GM12892 (cell line): ENCODE data around the gene ST3GAL5.

Source experiments
- POLR2A ChIP-seq: IDR thresholded peaks from 2 replicates; pipeline ENCODE4 v1.6.1; 2011; ENCODE audit warnings: low read depth, low read length, control low read depth
- TAF1 ChIP-seq: IDR thresholded peaks from 2 replicates; pipeline ENCODE4 v1.6.1; 2011; ENCODE audit warnings: low read depth, mild to moderate bottlenecking, control low read depth, low read length, borderline replicate concordance

DNA sequence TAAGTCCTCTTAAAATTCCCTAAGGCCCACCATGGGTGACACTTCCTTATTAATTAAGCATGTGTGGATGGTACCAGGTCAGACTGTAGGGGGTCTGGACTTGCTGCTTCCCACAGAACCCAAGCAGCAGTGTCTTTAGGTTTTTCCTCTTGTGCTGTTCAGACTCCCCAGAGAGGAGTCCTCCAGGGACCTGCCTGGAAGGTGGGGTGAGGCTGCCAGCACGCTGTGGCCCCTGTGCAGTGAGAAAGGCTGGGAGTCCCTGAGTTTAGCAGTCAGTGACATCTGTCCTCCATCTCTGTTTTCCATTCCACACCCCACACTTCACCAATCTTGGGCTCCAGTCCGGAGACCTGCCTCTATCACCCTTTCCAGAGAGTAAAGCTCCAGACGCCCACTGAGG is 18.0 kb upstream of the ST3GAL5 start:
- TF ChIP-seq POLR2A (no peak), TAF1 (no peak)
